ENCODE results near the gene GFM2.

GFM2 gene

DNA sequence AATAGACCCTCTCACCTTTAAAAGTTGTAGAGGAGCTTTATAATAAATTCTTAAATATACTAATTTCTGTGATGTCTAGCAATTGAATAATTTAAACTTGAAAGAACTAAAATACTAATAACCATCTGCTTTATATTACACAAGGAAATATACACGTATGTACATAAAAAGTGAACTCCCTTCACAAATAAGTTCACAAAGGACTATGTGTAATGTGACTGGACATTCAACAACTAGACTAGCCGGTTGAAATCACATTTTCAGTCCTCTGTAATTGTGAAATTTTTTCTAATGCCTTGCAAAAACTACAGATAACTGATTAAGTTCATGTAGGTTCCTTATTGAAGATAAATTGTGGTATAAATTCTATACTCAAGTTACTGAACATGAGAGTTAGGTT lies 11.7 kb upstream of the GFM2 start:
- H4K20me1 ChIP-seq (ENCODE audit: insufficient read depth, low read length), result no peaks in the 10 kb centered on the region
- H2AFZ ChIP-seq (ENCODE audit: low read depth, low read length), result no peak overlapping the region
- H3K4me2 ChIP-seq (ENCODE audit: low read length), result no peak overlapping the region
- no peaks in the 10 kb centered on the region for H3K4me1 ChIP-seq (ENCODE audit: low read length)
- no peaks in the 10 kb centered on the region for H3K79me2 ChIP-seq (ENCODE audit: low read length)
- H3K9ac ChIP-seq (ENCODE audit: low read length), result no peak overlapping the region
- peaks cover 9% of the 10 kb centered on the region for H3K36me3 ChIP-seq (replicated peaks; ENCODE audit: low read depth, low read length)
- H3K27me3 ChIP-seq (ENCODE audit: low read depth, low read length), result no peaks in the 10 kb centered on the region
- H3K4me3 ChIP-seq (ENCODE audit: low read length), result no peak overlapping the region
- H3K9me3 ChIP-seq (ENCODE audit: insufficient read depth, low read length), result no peaks in the 10 kb centered on the region
- TF ChIP-seq EZH2phosphoT487 (IDR thresholded peaks at IDR 0.05; ENCODE audit: low read depth), result no peak
- TF ChIP-seq, protein P1, sequence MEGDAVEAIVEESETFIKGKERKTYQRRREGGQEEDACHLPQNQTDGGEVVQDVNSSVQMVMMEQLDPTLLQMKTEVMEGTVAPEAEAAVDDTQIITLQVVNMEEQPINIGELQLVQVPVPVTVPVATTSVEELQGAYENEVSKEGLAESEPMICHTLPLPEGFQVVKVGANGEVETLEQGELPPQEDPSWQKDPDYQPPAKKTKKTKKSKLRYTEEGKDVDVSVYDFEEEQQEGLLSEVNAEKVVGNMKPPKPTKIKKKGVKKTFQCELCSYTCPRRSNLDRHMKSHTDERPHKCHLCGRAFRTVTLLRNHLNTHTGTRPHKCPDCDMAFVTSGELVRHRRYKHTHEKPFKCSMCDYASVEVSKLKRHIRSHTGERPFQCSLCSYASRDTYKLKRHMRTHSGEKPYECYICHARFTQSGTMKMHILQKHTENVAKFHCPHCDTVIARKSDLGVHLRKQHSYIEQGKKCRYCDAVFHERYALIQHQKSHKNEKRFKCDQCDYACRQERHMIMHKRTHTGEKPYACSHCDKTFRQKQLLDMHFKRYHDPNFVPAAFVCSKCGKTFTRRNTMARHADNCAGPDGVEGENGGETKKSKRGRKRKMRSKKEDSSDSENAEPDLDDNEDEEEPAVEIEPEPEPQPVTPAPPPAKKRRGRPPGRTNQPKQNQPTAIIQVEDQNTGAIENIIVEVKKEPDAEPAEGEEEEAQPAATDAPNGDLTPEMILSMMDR (IDR thresholded peaks at IDR 0.05; ENCODE audit: low read depth, low read length), result no peak
- no peak overlapping the region for H3K27ac ChIP-seq (ENCODE audit: low read length)

- no peak overlapping the region for H3K4me2 ChIP-seq (ENCODE audit: low read length)
Observed at GRCh38 chr5:74772359-74772758, 5.4 kb upstream of the GFM2 start.

DNA sequence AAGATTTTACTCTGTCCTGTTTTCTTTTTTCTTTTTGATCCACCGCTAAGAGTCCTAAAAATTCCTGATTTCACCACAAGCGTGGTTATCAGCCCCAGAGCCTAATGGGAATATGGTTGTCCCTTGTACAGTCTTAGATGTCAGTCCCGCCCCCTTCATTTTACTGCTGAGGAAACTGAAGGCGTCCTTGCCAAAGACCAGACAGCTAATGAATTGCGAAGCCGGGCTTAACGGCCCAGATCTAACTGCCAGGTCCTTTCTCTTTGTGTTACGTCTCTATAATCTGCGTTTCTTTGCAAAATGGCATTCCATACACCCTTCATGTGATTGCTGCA lies 629 bp upstream of the GFM2 start:
- Histone ChIP-seq H3K9me3 (ENCODE audit: insufficient read depth, low read length) (no peaks in the 10 kb centered on the region), H4K20me1 (ENCODE audit: insufficient read depth, low read length) (no peaks in the 10 kb centered on the region), H3K9ac (ENCODE audit: low read length) (peak overlapping the region; percentile 81), H2AFZ (ENCODE audit: low read depth, low read length) (peak overlapping the region; percentile 93; the same call in 1 of the 2 replicates), H3K27ac (ENCODE audit: low read length) (peak overlapping the region; percentile 54; the same call in 1 of the 2 replicates), H3K27me3 (ENCODE audit: low read depth, low read length) (no peaks in the 10 kb centered on the region), H3K79me2 (ENCODE audit: low read length) (peaks cover 44% of the 10 kb centered on the region), H3K4me2 (ENCODE audit: low read length) (peak overlapping the region; percentile 90), H3K36me3 (replicated peaks; ENCODE audit: low read depth, low read length) (peaks cover 5% of the 10 kb centered on the region), H3K4me1 (ENCODE audit: low read length) (peaks cover 11% of the 10 kb centered on the region), H3K4me3 (ENCODE audit: low read length) (peak overlapping the region; percentile 98)
- TF ChIP-seq, protein P1 (IDR thresholded peaks at IDR 0.05; ENCODE audit: low read depth, low read length), result no peak

More at GRCh38 chr5:74772359-74772758, 5.4 kb upstream of the GFM2 start:
- Histone ChIP-seq H3K27me3 (ENCODE audit: low read depth, low read length) (no peaks in the 10 kb centered on the region), H3K4me1 (ENCODE audit: low read length) (peaks cover 5% of the 10 kb centered on the region), H3K36me3 (replicated peaks; ENCODE audit: low read depth, low read length) (peaks cover 13% of the 10 kb centered on the region), H3K9ac (ENCODE audit: low read length) (no peak overlapping the region), H3K9me3 (ENCODE audit: insufficient read depth, low read length) (no peaks in the 10 kb centered on the region), H2AFZ (ENCODE audit: low read depth, low read length) (no peak overlapping the region), H3K27ac (ENCODE audit: low read length) (no peak overlapping the region), H3K4me3 (ENCODE audit: low read length) (no peak overlapping the region), H3K79me2 (ENCODE audit: low read length) (peaks cover 14% of the 10 kb centered on the region), H4K20me1 (ENCODE audit: insufficient read depth, low read length) (no peaks in the 10 kb centered on the region)
- TF ChIP-seq EZH2phosphoT487 (IDR thresholded peaks at IDR 0.05; ENCODE audit: low read depth), result no peak
- TF ChIP-seq, protein P1 (IDR thresholded peaks at IDR 0.05; ENCODE audit: low read depth, low read length), result no peak

- H3K4me2 ChIP-seq (ENCODE audit: low read length), result peak overlapping the region; percentile 62
- peak overlapping the region; percentile 84 for H2AFZ ChIP-seq (ENCODE audit: low read depth, low read length)
- peak overlapping the region; percentile 98 for H3K4me3 ChIP-seq (ENCODE audit: low read length)
- peaks cover 2% of the 10 kb centered on the region for H3K36me3 ChIP-seq (replicated peaks; ENCODE audit: low read depth, low read length)
- peak overlapping the region; percentile 59 for H3K27ac ChIP-seq (ENCODE audit: low read length)
- H4K20me1 ChIP-seq (ENCODE audit: insufficient read depth, low read length), result no peaks in the 10 kb centered on the region
- H3K9ac ChIP-seq (ENCODE audit: low read length), result peak overlapping the region; percentile 78
- H3K9me3 ChIP-seq (ENCODE audit: insufficient read depth, low read length), result no peaks in the 10 kb centered on the region
- TF ChIP-seq, protein P1 (IDR thresholded peaks at IDR 0.05; ENCODE audit: low read depth, low read length), result peak; percentile 49
- no peak for TF ChIP-seq EZH2phosphoT487 (IDR thresholded peaks at IDR 0.05; ENCODE audit: low read depth)
- peaks cover 44% of the 10 kb centered on the region for H3K79me2 ChIP-seq (ENCODE audit: low read length)
- H3K4me1 ChIP-seq (ENCODE audit: low read length), result peaks cover 11% of the 10 kb centered on the region
- H3K27me3 ChIP-seq (ENCODE audit: low read depth, low read length), result no peaks in the 10 kb centered on the region
Observed at GRCh38 chr5:74766418-74766848, 484 bp downstream of the GFM2 start.

All from OCI-LY3 (cell line).